SH-SY5Y (cell line): ENCODE results near the gene KCNQ5.

Experiments
- GATA2 ChIP-seq: IDR thresholded peaks from 2 replicates; pipeline ENCODE4 v1.6.1; 2011; ENCODE audit warnings: mild to moderate bottlenecking, low read depth, low read length
- GATA3 ChIP-seq: IDR thresholded peaks from 2 replicates; pipeline ENCODE4 v1.6.1; 2011; ENCODE audit warnings: low read depth, mild to moderate bottlenecking, low read length, moderate library complexity

DNA sequence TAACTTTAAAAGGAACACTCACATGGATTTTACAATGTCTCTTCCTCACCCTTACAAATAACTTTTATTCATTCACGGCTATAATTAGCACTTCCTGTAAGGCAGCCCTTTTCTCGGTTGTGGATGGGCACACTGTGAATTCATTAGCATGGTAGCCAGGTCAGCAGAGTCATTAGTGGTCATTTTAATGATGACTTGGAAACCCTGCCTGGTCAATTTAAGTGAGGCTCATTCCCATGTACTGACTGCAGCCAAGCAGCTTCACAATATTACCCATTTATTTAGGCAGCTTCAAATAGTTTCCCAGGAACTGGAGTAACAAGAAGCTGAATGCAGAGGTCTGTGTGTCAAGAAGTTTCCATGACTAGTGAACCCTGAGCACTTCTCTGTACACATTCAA is 354.6 kb downstream of the KCNQ5 start:
- TF ChIP-seq GATA2 (no peak), GATA3 (no peak)
